Measurements from ENCODE around the gene MSANTD4.
"Not testable (repeated sequence)": the region's sequence is repeated elsewhere in the genome, so short reads cannot be mapped to it uniquely, and the experiment has no call there.

The MSANTD4 gene

GRCh38 chr11:106059617-106060016, 37.6 kb upstream of the MSANTD4 start:
- Histone ChIP-seq H3K4me3 (ENCODE audit: low read depth, low read length) (no peak overlapping the region), H3K36me3 (replicated peaks) (no peaks in the 10 kb centered on the region), H3K27ac (no peak overlapping the region), H3K27me3 (replicated peaks) (no peaks in the 10 kb centered on the region)
- no peak for TF ChIP-seq CTCF (IDR thresholded peaks at IDR 0.05; ENCODE audit: low read depth, low read length, missing control alignments)
- DNase-seq, result no peak
- in situ Hi-C loops (cut with HindIII; ENCODE audit: low pct_ligation_motif_present, low sequenced_read_pairs), result no loop called here

- in situ Hi-C loops (cut with HindIII; ENCODE audit: low pct_ligation_motif_present, low sequenced_read_pairs); H3K4me3 ChIP-seq (ENCODE audit: low read depth, low read length): not testable (repeated sequence)
These were observed 36.3 kb upstream of the MSANTD4 start for GRCh38 chr11:106058377-106058776.

GRCh38 chr11:106051103-106051502, 29.1 kb upstream of the MSANTD4 start:
- no peaks in the 10 kb centered on the region for H3K36me3 ChIP-seq (replicated peaks)
- TF ChIP-seq CTCF (IDR thresholded peaks at IDR 0.05; ENCODE audit: low read depth, low read length, missing control alignments), result no peak
- in situ Hi-C loops (cut with HindIII; ENCODE audit: low pct_ligation_motif_present, low sequenced_read_pairs), result no loop called here
- DNase-seq, result no peak
- no peaks in the 10 kb centered on the region for H3K27me3 ChIP-seq (replicated peaks)
- no peak overlapping the region for H3K27ac ChIP-seq
- H3K4me3 ChIP-seq (ENCODE audit: low read depth, low read length), result no peak overlapping the region

More at GRCh38 chr11:106058377-106058776, 36.3 kb upstream of the MSANTD4 start:
- H3K36me3 ChIP-seq (replicated peaks); H3K27ac ChIP-seq; H3K27me3 ChIP-seq (replicated peaks); DNase-seq: not testable (repeated sequence)

GRCh38 chr11:106049727-106050476, 27.9 kb upstream of the MSANTD4 start:
- DNase-seq, result no peak
- no peak overlapping the region for H3K27ac ChIP-seq
- TF ChIP-seq CTCF (IDR thresholded peaks at IDR 0.05; ENCODE audit: low read depth, low read length, missing control alignments), result no peak
- H3K36me3 ChIP-seq (replicated peaks), result no peaks in the 10 kb centered on the region
- H3K27me3 ChIP-seq (replicated peaks), result no peaks in the 10 kb centered on the region
- in situ Hi-C loops (cut with HindIII; ENCODE audit: low pct_ligation_motif_present, low sequenced_read_pairs), result no loop called here
- H3K4me3 ChIP-seq (ENCODE audit: low read depth, low read length), result no peak overlapping the region

DNA sequence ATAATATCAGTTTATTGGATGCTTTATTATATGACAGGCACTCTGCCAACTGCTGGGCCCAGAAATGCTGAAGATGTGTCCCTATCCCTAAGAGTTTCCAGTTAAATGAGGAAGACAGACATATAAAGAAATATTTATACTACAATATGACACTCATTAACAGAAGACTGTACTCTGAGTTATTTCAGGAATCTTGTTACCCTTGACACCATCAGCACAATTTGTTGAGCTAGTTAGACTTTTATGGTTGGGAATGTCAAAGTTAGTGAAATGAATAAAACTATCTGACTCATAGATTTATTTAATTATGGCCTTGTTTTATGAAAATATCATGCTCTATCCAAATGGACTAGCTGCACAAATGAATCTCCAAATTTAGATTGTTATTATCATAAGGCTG, 25.6 kb upstream of the MSANTD4 start:
- DNase-seq, result no peak
- in situ Hi-C loops (cut with HindIII; ENCODE audit: low pct_ligation_motif_present, low sequenced_read_pairs), result no loop called here
- H3K36me3 ChIP-seq (replicated peaks), result no peaks in the 10 kb centered on the region
- no peaks in the 10 kb centered on the region for H3K27me3 ChIP-seq (replicated peaks)
- no peak overlapping the region for H3K27ac ChIP-seq
- H3K4me3 ChIP-seq (ENCODE audit: low read depth, low read length), result no peak overlapping the region
- TF ChIP-seq CTCF (IDR thresholded peaks at IDR 0.05; ENCODE audit: low read depth, low read length, missing control alignments), result no peak

DNA sequence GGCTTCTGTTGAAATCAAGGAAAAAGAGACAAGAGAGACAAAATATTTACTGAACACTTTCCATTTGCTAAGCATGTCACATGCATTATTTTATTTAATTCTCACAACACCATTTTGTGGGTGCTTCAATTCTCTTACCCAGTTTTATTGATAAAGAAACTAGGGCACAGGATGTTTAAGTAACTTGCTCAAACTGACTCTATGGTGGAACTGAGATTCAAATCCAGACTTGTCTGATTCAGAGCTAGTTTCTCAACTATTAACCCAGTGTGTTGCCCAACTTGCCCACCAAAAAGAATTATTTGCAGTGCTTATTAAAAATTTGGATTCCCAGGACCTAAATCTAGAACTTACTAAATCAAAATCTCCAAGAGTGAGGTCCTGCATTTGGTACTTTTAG, 21.5 kb upstream of the MSANTD4 start:
- Histone ChIP-seq H3K36me3 (replicated peaks) (no peaks in the 10 kb centered on the region), H3K4me3 (ENCODE audit: low read depth, low read length) (no peak overlapping the region), H3K27me3 (replicated peaks) (no peaks in the 10 kb centered on the region), H3K27ac (no peak overlapping the region)
- TF ChIP-seq CTCF (IDR thresholded peaks at IDR 0.05; ENCODE audit: low read depth, low read length, missing control alignments), result no peak
- DNase-seq, result no peak
- in situ Hi-C loops (cut with HindIII; ENCODE audit: low pct_ligation_motif_present, low sequenced_read_pairs), result no loop called here

Data from brain microvascular endothelial cell (primary cell).